IPS-15b (cell line): ENCODE data around the gene ARID1B.

Source experiments
- H3K27me3 ChIP-seq: one replicate; pipeline ENCODE4 v1.6.1; 2013; ENCODE audit warnings: low read length; ENCODE audit not compliant: control insufficient read depth, insufficient read depth
- H3K36me3 ChIP-seq: one replicate; pipeline ENCODE4 v1.6.1; 2013; ENCODE audit warnings: low read length; ENCODE audit not compliant: control insufficient read depth, insufficient read depth
- H3K4me1 ChIP-seq: one replicate; pipeline ENCODE4 v1.6.1; 2013; ENCODE audit warnings: mild to moderate bottlenecking, low read length; ENCODE audit not compliant: control insufficient read depth, insufficient read depth
- H3K4me3 ChIP-seq: one replicate; pipeline ENCODE4 v1.5.1; 2013; ENCODE audit warnings: low read depth, low read length
- H3K9ac ChIP-seq: one replicate; pipeline ENCODE4 v1.6.1; 2013; ENCODE audit warnings: low read depth, mild to moderate bottlenecking, low read length
- H3K9me3 ChIP-seq: one replicate; pipeline ENCODE4 v1.6.1; 2013; ENCODE audit warnings: mild to moderate bottlenecking, low read length; ENCODE audit not compliant: control insufficient read depth, insufficient read depth

Gene ARID1B

DNA sequence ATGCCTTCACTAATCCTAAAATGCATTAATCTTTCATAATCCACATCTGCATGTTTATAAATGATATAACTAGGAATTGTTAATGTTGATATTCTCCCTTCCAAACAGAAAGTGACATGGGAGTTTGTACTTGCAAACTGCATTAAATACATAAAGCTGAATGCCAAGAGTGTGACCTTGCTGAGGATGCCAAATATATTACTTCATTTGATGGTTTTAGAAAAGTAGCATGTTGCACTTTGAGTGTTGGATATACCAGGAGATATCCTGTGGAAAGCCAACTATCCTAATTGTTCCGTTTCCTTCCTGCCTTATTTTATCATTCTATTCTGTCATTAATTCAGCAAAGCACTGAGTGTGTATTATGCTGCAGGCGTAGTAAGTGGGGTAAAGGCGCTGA is 316.4 kb downstream of the ARID1B start:
- Histone ChIP-seq H3K4me1 (peaks cover 26% of the 10 kb centered on the region), H3K9me3 (no peaks in the 10 kb centered on the region), H3K9ac (no peak overlapping the region), H3K27me3 (no peaks in the 10 kb centered on the region), H3K4me3 (no peak overlapping the region), H3K36me3 (no peaks in the 10 kb centered on the region)

GRCh38 chr6:157094038-157094437 is 316.9 kb downstream of the ARID1B start:
- no peak overlapping the region for H3K9ac ChIP-seq
- H3K36me3 ChIP-seq = no peaks in the 10 kb centered on the region
- H3K4me3 ChIP-seq = no peak overlapping the region
- peaks cover 21% of the 10 kb centered on the region for H3K4me1 ChIP-seq
- H3K9me3 ChIP-seq = no peaks in the 10 kb centered on the region
- no peaks in the 10 kb centered on the region for H3K27me3 ChIP-seq

- peaks cover 12% of the 10 kb centered on the region for H3K4me1 ChIP-seq
- H3K4me3 ChIP-seq = no peak overlapping the region
- H3K36me3 ChIP-seq = no peaks in the 10 kb centered on the region
- no peaks in the 10 kb centered on the region for H3K9me3 ChIP-seq
- H3K27me3 ChIP-seq = no peaks in the 10 kb centered on the region
- no peak overlapping the region for H3K9ac ChIP-seq
These were observed 317.9 kb downstream of the ARID1B start for GRCh38 chr6:157095084-157095483.

DNA sequence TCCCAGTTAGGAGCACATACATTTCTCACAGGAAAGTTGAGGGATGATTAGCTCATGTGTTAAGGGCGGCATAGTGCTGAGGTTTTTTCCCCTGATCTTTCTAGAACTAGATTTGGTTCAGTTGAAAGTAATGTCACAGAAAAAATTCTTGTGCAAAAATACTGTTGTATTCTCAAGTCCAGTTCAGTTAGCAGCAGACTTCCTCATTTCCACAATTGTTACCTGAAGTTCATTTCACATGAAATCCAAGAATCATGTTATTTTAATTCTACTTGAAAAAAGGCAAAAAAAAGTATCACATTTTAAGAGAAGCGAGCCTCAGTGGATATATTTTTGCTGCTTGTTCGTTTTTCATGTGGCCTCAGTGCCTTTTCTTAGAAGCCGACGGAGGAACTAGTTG is 318.4 kb downstream of the ARID1B start:
- H3K4me1 ChIP-seq = peaks cover 8% of the 10 kb centered on the region
- H3K9me3 ChIP-seq = no peaks in the 10 kb centered on the region
- H3K36me3 ChIP-seq = no peaks in the 10 kb centered on the region
- no peak overlapping the region for H3K9ac ChIP-seq
- no peaks in the 10 kb centered on the region for H3K27me3 ChIP-seq
- H3K4me3 ChIP-seq = no peak overlapping the region

- Histone ChIP-seq H3K27me3 (no peaks in the 10 kb centered on the region), H3K4me3 (no peak overlapping the region), H3K9me3 (no peaks in the 10 kb centered on the region), H3K36me3 (no peaks in the 10 kb centered on the region), H3K4me1 (peaks cover 2% of the 10 kb centered on the region), H3K9ac (no peak overlapping the region)
These were observed 318.9 kb downstream of the ARID1B start for GRCh38 chr6:157096105-157096504.

GRCh38 chr6:157096522-157096921 is 319.3 kb downstream of the ARID1B start:
- Histone ChIP-seq H3K27me3 (no peaks in the 10 kb centered on the region), H3K4me3 (no peak overlapping the region), H3K9ac (no peak overlapping the region), H3K4me1 (no peaks in the 10 kb centered on the region), H3K9me3 (no peaks in the 10 kb centered on the region), H3K36me3 (no peaks in the 10 kb centered on the region)

GRCh38 chr6:157097255-157097955 is 320.2 kb downstream of the ARID1B start:
- Histone ChIP-seq H3K4me3 (no peak overlapping the region), H3K9me3 (no peaks in the 10 kb centered on the region), H3K27me3 (no peaks in the 10 kb centered on the region), H3K4me1 (no peaks in the 10 kb centered on the region), H3K9ac (no peak overlapping the region), H3K36me3 (no peaks in the 10 kb centered on the region)

DNA sequence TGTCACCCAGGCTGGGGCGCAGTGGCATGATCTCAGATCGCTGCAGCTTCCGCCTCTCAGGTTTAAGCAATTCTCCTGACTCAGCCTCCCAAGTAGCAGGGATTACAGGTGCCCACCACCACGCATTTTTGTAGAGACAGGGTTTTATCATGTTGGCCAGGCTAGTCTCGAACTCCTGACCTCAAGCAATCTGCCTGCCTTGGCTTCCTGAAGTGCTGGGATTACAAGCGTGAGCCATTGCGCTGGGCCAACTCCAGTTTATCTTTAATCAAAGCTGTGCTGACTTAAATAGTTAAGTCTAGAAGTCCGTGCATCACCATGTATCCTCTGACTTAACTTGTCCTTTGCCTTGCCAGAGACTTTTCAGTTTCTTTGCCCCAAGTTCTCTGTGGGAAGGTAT is 321.8 kb downstream of the ARID1B start:
- Histone ChIP-seq H3K27me3 (no peaks in the 10 kb centered on the region), H3K4me1 (no peaks in the 10 kb centered on the region), H3K36me3 (no peaks in the 10 kb centered on the region), H3K9me3 (no peaks in the 10 kb centered on the region), H3K9ac (no peak overlapping the region), H3K4me3 (no peak overlapping the region)

- H3K27me3 ChIP-seq = no peaks in the 10 kb centered on the region
- no peaks in the 10 kb centered on the region for H3K9me3 ChIP-seq
- H3K4me3 ChIP-seq = no peak overlapping the region
- no peaks in the 10 kb centered on the region for H3K36me3 ChIP-seq
- no peak overlapping the region for H3K9ac ChIP-seq
- H3K4me1 ChIP-seq = no peaks in the 10 kb centered on the region
These were observed 322.9 kb downstream of the ARID1B start for GRCh38 chr6:157099912-157100593.

- Histone ChIP-seq H3K36me3 (no peaks in the 10 kb centered on the region), H3K9me3 (no peaks in the 10 kb centered on the region), H3K4me1 (no peaks in the 10 kb centered on the region), H3K4me3 (no peak overlapping the region), H3K27me3 (no peaks in the 10 kb centered on the region), H3K9ac (no peak overlapping the region)
These were observed 324.0 kb downstream of the ARID1B start for GRCh38 chr6:157101166-157101565.

DNA sequence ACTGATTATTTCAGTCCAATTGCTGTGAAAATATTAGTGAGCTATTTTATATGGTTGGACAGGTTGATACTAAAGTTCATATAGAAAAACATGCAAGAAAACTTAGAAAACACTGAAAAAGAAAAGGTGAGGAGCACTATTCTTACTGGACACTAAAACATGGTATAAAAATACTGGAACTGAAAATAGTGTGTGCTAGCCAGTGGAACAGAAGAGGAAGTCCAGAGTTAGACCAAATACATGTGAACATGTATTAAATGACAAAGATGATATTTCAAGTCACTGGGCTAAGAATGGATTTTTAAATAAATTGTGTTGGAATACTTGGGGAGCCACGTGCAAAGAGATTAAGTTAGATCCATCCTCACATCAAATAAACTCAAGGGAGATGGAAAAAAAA is 327.6 kb downstream of the ARID1B start:
- H3K9me3 ChIP-seq = no peaks in the 10 kb centered on the region
- no peaks in the 10 kb centered on the region for H3K27me3 ChIP-seq
- no peak overlapping the region for H3K9ac ChIP-seq
- no peaks in the 10 kb centered on the region for H3K4me1 ChIP-seq
- no peaks in the 10 kb centered on the region for H3K36me3 ChIP-seq
- no peak overlapping the region for H3K4me3 ChIP-seq

- H3K27me3 ChIP-seq = no peaks in the 10 kb centered on the region
- H3K9me3 ChIP-seq = no peaks in the 10 kb centered on the region
- peaks cover 5% of the 10 kb centered on the region for H3K36me3 ChIP-seq
- H3K9ac ChIP-seq = no peak overlapping the region
- no peak overlapping the region for H3K4me3 ChIP-seq
- H3K4me1 ChIP-seq = no peaks in the 10 kb centered on the region
These were observed 329.3 kb downstream of the ARID1B start for GRCh38 chr6:157106487-157106886.
